Kidney (tissue), 14 donors: ENCODE results near the gene ETFRF1. TPM values are rescaled to one million over a fixed set of nuclear protein-coding genes. Genes with fewer than 3 reads are reported as not detected.

Experiments
- DNase-seq, 5 donors: peaks; one replicate each; pipeline ENCODE4 v3.0.0-alpha.2; 2013 to 2020
- FAIRE-seq: peaks from 2 replicates; lab custom pipeline; 2012; peaks lifted over from hg19 to GRCh38; lab: Jason Lieb, UNC
- H3K27ac ChIP-seq, 2 donors: one replicate each; pipeline ENCODE4 v1.7.0; 2013; ENCODE audit warnings: low read depth in 2 of 2, low read length in 2 of 2, inconsistent platforms in 1 of 2
- H3K27me3 ChIP-seq: one replicate; pipeline ENCODE4 v1.7.1; 2013; ENCODE audit warnings: low read length, inconsistent platforms; ENCODE audit not compliant: control insufficient read depth, insufficient read depth
- H3K36me3 ChIP-seq, 3 donors: one replicate each; pipeline versions ENCODE4 v1.7.0 to v1.7.1; 2013; ENCODE audit warnings: low read length in 3 of 3, control low read depth in 1 of 3, inconsistent platforms in 1 of 3; ENCODE audit not compliant: insufficient read depth in 3 of 3, control insufficient read depth in 2 of 3
- H3K4me1 ChIP-seq, 3 donors: one replicate each; pipeline versions ENCODE4 v1.7.0 to v1.7.1; 2013; ENCODE audit warnings: low read length in 3 of 3, inconsistent platforms in 1 of 3, low read depth in 1 of 3; ENCODE audit not compliant: control insufficient read depth in 2 of 3, insufficient read depth in 2 of 3
- H3K4me3 ChIP-seq, 3 donors: one replicate each; pipeline versions ENCODE4 v1.7.0 to v1.8.1; 2013; ENCODE audit warnings: low read length in 3 of 3, control low read depth in 1 of 3, inconsistent platforms in 1 of 3
- H3K9ac ChIP-seq, 3 donors: one replicate each; pipeline versions ENCODE4 v1.7.0 to v1.7.1; 2013; ENCODE audit warnings: low read length in 3 of 3, control low read depth in 1 of 3, inconsistent platforms in 1 of 3
- H3K9me3 ChIP-seq, 3 donors: one replicate each; pipeline versions ENCODE4 v1.7.0 to v1.7.1; 2013; ENCODE audit warnings: low read length in 3 of 3, control low read depth in 1 of 3, inconsistent platforms in 1 of 3; ENCODE audit not compliant: control insufficient read depth in 2 of 3, insufficient read depth in 1 of 3
- intact Hi-C: fragments of 100-400 bp; cut with DNase I; formaldehyde crosslinking; loops from one replicate; pipeline ENCODE4 v1.11.1; 2022
- polyA plus RNA-seq: library from polyadenylated mRNA; stranded (reverse); fragments of 350-450 nt; fragmentation: Illumina TruSeq; extraction: RNeasy Lipid Tissue Mini Kit (QIAGEN cat#74804); gene quantifications from one replicate; pipeline ENCODE4 v1.2.3, GENCODE V29; 2014; ENCODE audit warnings: low read depth, low replicate concordance; ENCODE audit not compliant: insufficient read depth
- total RNA-seq: library from RNA; stranded (reverse); fragmentation: NEBNext Ultra II Directional; extraction: Animal tissue kit (Norgen Biotek cat#: 25700); gene quantifications from one replicate; pipeline ENCODE4 v1.2.1, GENCODE V29; 2021
- TF ChIP-seq, protein P1 (sequence below): IDR thresholded peaks from 3 replicates; pipeline ENCODE4 v1.5.1; 2012; ENCODE audit warnings: mild to moderate bottlenecking, moderate library complexity, borderline replicate concordance; ENCODE audit not compliant: insufficient read depth; ENCODE audit errors: extremely low read depth
- donor health status: control.
- donor health status: control.
- donor health status: control.
- donor health status: control.
- donor health status: control.
- donor health status: DM: yes; HTN: yes; CAD: no.
- donor health status: Normal renal cell carcinoma (clear cell type).

Gene ETFRF1
- total and polyA plus RNA-seq, 2 donors from 2014 or later, result 30.8 to 61.2 TPM

DNA sequence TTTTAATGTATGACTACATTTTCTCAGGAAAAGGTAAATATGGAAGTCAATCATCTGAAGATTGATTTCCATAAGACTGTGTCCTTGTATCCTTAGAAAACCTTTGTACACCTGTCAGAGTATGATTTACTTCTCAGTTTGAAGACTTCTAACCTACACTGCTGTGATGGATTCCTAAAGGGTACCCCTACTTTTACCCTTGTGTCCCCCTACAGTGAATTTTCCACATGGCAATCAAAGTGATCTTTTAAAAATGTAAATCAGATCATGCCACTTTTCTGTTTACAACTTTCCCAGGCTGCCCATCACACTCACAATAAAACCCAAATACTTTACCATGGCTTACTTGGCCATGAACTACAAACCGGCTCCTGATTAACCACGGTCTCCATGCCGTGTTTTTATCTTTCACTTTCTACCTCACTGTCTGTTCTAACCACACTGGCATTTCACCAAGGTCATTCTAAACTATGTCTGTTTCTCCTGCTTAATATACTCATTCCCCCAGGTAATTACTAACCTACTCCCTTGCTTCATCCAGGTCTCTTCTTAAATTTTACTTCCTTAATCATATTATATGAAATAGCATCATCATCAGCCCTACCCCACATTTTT lies 8.1 kb upstream of the ETFRF1 start:
- Histone ChIP-seq H3K27me3 (no peaks in the 10 kb centered on the region), H3K4me3 (peak overlapping the region in 2 of 3 donors; percentile 40 to 51), H3K9ac (no peak overlapping the region), H3K4me1 (peaks cover 0 to 5% (median 0%) of the 10 kb centered on the region in 3 donors), H3K27ac (no peak overlapping the region), H3K9me3 (no peaks in the 10 kb centered on the region), H3K36me3 (no peaks in the 10 kb centered on the region)
- intact Hi-C loops, result no loop called here
- FAIRE-seq (no peak), DNase-seq (no peak)
- TF ChIP-seq, protein P1, sequence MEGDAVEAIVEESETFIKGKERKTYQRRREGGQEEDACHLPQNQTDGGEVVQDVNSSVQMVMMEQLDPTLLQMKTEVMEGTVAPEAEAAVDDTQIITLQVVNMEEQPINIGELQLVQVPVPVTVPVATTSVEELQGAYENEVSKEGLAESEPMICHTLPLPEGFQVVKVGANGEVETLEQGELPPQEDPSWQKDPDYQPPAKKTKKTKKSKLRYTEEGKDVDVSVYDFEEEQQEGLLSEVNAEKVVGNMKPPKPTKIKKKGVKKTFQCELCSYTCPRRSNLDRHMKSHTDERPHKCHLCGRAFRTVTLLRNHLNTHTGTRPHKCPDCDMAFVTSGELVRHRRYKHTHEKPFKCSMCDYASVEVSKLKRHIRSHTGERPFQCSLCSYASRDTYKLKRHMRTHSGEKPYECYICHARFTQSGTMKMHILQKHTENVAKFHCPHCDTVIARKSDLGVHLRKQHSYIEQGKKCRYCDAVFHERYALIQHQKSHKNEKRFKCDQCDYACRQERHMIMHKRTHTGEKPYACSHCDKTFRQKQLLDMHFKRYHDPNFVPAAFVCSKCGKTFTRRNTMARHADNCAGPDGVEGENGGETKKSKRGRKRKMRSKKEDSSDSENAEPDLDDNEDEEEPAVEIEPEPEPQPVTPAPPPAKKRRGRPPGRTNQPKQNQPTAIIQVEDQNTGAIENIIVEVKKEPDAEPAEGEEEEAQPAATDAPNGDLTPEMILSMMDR, result no peak

DNA sequence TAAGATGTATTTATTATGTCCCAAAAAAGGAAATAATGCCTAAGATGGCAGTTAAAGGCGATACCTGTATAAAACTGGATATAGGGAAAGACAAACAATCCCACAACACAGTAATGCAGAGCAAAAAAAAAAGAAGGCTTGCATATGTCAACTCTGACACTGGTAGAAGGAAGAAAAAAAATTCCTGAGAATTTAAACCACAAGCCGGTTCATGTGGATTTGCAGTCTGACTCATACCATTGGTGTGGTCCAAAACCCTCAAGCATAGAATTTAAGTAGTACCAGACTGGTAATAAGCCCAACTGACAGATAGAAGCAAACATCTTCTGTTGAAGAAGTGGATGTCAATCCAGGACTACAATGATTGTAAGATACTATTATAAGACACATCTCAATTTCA lies 7.3 kb upstream of the ETFRF1 start:
- FAIRE-seq, result no peak

DNA sequence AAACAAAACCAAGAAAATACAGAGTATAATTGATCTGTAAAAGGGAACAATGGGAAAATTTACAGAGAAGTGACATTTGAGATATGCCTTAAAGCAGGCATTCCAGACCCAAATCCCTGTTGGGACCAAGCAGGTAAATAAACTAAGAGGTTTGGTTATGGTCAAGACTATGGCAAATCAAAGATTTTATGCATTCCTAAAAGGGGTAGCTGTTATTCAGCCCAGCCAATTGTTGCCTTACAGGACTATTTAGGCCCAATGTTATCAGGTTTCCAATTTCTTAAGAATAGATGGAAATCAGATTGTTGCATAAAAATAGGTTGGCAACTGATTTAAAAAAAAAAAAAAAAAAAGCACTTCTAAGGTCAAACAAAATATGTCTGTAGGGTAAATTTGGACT lies 5.4 kb upstream of the ETFRF1 start:
- Histone ChIP-seq H3K27ac (no peak overlapping the region), H3K36me3 (no peaks in the 10 kb centered on the region), H3K27me3 (no peaks in the 10 kb centered on the region), H3K4me1 (peaks cover 0 to 5% (median 0%) of the 10 kb centered on the region in 3 donors), H3K9me3 (no peaks in the 10 kb centered on the region), H3K4me3 (no peak overlapping the region), H3K9ac (no peak overlapping the region)
- DNase-seq (no peak), FAIRE-seq (no peak)
- TF ChIP-seq, protein P1, result no peak
- intact Hi-C loops, result no loop called here

More for the DNA sequence above, 7.3 kb upstream of the ETFRF1 start:
- Histone ChIP-seq H3K9me3 (no peaks in the 10 kb centered on the region), H3K27ac (no peak overlapping the region), H3K9ac (no peak overlapping the region), H3K4me1 (peaks cover 0 to 5% (median 0%) of the 10 kb centered on the region in 3 donors), H3K4me3 (no peak overlapping the region), H3K27me3 (no peaks in the 10 kb centered on the region), H3K36me3 (no peaks in the 10 kb centered on the region)
- DNase-seq, result no peak
- TF ChIP-seq, protein P1, result no peak
- intact Hi-C loops, result no loop called here
